HG03439 (cell line): ENCODE data around the gene ZBED6.

Experiments
- ATAC-seq: cut with Tn5 transposase; IDR thresholded peaks from one replicate; pipeline ENCODE4 v1.9.1; 2021; ENCODE audit warnings: mild to moderate bottlenecking, moderate library complexity; ENCODE audit not compliant: unreplicated experiment

The ZBED6 gene

GRCh38 chr1:203835476-203835875 is 40.1 kb downstream of the ZBED6 start:
- ATAC-seq, result no peak

- ATAC-seq, result no peak
Measured at GRCh38 chr1:203839081-203839480, 43.7 kb downstream of the ZBED6 start.

GRCh38 chr1:203840208-203840808 is 44.9 kb downstream of the ZBED6 start:
- ATAC-seq, result no peak

- no peak for ATAC-seq
Measured at GRCh38 chr1:203842559-203842876, 47.1 kb downstream of the ZBED6 start.

- ATAC-seq, result no peak
Measured at GRCh38 chr1:203843435-203843834, 48.0 kb downstream of the ZBED6 start.
